Anterior cingulate cortex (tissue), 58 donors: ENCODE measurements around the gene PCSK5.

ENCODE experiments used
- DNase-seq, 58 donors: peaks; one replicate each; lab custom pipeline; 2025; lab: John Stamatoyannopoulos, UW

Gene PCSK5

GRCh38 chr9:76218117-76218885 is 327.8 kb downstream of the PCSK5 start:
- no peak for DNase-seq

- no peak for DNase-seq
These were observed 328.5 kb downstream of the PCSK5 start for GRCh38 chr9:76218886-76219445.

- DNase-seq = no peak
These were observed 329.2 kb downstream of the PCSK5 start for GRCh38 chr9:76219560-76220151.

DNA sequence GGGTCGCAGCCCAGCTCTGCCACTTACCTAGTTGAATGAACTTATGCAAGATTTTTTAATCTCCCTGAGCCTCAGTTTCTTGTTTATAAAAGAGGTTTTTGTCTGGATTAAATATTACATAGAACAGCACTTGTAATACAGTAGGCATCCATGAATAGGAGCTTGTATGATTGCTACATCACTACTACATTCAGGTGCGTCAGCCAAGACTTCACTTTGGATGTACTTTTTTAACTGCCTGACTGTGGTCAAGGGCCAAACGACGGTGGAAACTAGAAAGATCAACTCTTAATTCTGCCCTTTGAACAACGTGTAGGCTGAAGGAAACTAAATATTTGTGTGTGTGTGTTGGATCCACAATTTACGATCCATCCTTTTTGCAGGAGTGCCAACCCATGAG is 330.9 kb downstream of the PCSK5 start:
- DNase-seq = no peak

GRCh38 chr9:76223749-76224340 is 333.4 kb downstream of the PCSK5 start:
- DNase-seq = no peak

DNA sequence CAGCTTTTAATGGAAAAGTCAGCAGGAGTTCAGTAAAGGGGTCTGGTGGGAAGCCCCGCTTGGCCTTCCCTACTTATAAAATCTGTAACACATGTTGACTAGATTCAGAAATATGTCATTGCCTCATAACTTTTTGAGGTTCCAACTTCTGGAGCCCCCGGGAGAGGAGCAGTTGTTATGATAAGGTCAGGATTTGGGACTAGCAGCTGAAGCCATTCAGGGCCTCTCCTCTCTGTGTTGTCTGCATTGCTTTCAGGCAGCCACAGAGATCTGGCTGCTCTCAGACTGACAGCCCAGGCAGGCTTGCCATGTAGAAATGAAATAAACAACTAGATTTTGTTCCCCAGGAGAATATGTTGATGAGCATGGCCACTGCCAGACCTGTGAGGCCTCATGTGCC is 336.7 kb downstream of the PCSK5 start:
- DNase-seq = no peak

DNA sequence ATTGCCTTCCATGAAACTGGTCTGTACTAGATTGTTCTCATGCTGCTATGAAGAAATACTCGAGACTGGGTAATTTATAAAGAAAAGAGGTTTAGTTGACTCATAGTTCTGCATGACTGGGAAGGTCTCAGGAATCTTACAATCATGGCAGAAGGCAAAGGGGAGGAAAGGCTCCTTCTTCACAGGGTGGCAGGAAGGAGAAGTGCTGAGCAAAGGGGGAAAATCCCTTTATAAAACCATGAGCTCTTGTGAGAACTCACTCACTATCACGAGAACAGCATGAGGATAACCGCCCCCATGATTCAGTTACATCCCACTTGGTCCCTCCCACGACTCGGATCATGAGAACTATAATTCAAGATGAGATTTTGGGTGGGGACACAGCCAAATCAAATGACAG is 340.5 kb downstream of the PCSK5 start:
- no peak for DNase-seq

GRCh38 chr9:76232861-76233489 is 342.5 kb downstream of the PCSK5 start:
- DNase-seq = no peak

GRCh38 chr9:76240578-76240977 is 350.1 kb downstream of the PCSK5 start:
- no peak for DNase-seq

DNA sequence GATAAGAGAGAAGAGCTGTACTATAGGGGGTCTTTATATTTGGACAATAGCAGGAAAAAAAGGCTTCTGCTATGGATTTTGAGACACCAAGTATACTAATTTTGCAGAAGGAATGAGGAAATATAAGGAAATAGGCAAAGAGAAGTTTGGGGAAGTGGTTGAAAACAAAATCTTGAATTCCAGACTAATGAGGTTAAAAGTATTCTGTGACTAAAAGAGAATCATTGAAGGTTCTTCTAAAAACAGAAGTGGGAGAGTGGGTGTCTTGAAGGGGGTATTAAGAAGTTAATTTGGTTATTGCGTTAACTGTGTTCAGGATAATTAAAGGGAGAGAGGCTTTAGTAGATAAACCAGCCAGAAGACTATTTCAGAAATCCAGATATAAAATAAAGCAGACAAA is 355.0 kb downstream of the PCSK5 start:
- no peak for DNase-seq

DNA sequence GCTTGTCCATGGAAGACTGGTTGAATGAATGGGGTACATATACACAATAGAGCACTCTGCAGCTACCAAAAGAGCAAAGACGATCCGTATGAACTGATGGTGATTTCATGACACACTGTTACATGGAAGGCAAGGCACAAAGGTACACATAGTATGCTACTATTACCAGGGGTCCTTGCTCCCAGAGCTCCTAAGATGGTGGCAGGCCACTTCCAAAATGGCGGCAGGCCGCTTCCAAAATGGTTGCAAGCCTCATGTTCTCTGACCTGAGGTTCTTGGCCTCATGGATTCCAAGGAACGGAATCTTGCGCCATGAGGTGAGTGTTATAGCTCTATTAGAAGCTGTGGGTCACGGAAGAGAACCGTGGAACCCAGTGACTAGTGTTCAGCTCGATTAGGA is 356.2 kb downstream of the PCSK5 start:
- DNase-seq = no peak

- DNase-seq = no peak
These were observed 357.0 kb downstream of the PCSK5 start for GRCh38 chr9:76247426-76247825.

GRCh38 chr9:76249309-76249708 is 358.8 kb downstream of the PCSK5 start:
- no peak for DNase-seq

GRCh38 chr9:76255781-76256455 is 365.4 kb downstream of the PCSK5 start:
- peak in 3 of 58 donors; percentile 2 to 4 (median 2) for DNase-seq

GRCh38 chr9:76257311-76257710 is 366.8 kb downstream of the PCSK5 start:
- DNase-seq = peak in 6 of 58 donors; percentile 1 to 16 (median 4)

GRCh38 chr9:76266649-76267283 is 376.3 kb downstream of the PCSK5 start:
- DNase-seq = no peak

GRCh38 chr9:76267284-76267652 is 376.8 kb downstream of the PCSK5 start:
- DNase-seq = no peak

GRCh38 chr9:76269789-76270188 is 379.3 kb downstream of the PCSK5 start:
- no peak for DNase-seq

DNA sequence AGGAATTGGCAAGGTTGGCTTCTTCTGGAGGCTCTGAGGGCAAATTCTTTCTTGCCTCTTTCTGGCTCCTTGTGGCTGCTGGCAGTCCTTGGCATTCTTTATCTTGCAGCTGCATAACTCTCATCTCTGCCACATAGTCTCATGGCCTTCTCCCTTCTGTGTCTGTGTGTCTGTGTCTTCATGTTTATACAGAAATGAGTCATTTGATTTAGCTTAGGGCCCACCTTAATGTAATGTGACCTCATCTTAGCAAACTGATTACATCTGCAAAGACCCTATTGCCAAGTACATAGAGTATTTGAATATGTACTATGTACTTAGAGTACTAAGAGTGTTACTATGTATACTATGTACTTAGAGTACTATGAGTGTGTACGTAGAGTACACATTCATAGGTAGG is 381.3 kb downstream of the PCSK5 start:
- no peak for DNase-seq

DNA sequence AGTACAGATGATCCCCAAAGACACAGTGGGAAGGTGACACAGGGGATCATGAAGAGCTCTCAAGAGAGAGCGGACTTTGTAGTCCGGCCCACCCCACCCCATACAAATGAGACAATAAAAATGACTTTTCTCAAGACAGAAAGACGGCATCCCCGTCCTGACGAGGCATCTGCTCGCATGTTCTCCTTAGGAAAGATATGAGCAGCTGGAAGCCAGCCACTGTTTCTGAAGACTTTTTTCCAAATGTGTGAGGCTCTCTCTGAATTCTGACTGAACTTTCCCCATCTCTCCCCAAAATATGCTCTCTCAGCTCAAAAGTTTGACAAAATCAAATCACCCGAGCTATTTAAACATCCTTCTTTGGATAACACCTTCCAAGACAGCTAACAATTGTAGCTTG is 398.6 kb downstream of the PCSK5 start:
- no peak for DNase-seq
